Peyer's patch (tissue), 4 donors: Measurements from ENCODE around the gene FCMR. TPM values are rescaled to one million over a fixed set of nuclear protein-coding genes. Genes with fewer than 3 reads are reported as not detected.
A peak's percentile ranks its signal among the peaks of the same experiment; 100 is the strongest.

Experiments used
- DNase-seq, 3 donors: peaks; one replicate each; pipeline ENCODE4 v3.0.0-alpha.2; 2017 to 2019
- H3K27ac ChIP-seq, 4 donors: fragments of 200-600 bp; sonication (generic); one replicate each; pipeline ENCODE4 v1.5.1; 2016 to 2019
- H3K27me3 ChIP-seq, 2 donors: fragments of 200-600 bp; sonication (generic); one replicate each; pipeline ENCODE4 v1.5.1; 2019
- H3K36me3 ChIP-seq, 3 donors: fragments of 200-600 bp; sonication (generic); one replicate each; pipeline ENCODE4 v1.5.1; 2016 to 2019
- H3K4me1 ChIP-seq, 4 donors: fragments of 200-600 bp; sonication (generic); one replicate each; pipeline ENCODE4 v1.5.1; 2016 to 2019
- H3K4me3 ChIP-seq, 4 donors: fragments of 200-600 bp; sonication (generic); 1 replicate in 3 of 4; 2 replicates in 1 of 4; pipeline ENCODE4 v1.5.1; 2016 to 2019; ENCODE audit warnings: mild to moderate bottlenecking in 1 of 4
- H3K9me3 ChIP-seq, 4 donors: fragments of 200-600 bp; sonication (generic); one replicate each; pipeline ENCODE4 v1.5.1; 2016 to 2019; ENCODE audit warnings: mild to moderate bottlenecking in 1 of 4
- CTCF ChIP-seq, 6 experiments: fragments of 450-650 bp in 4 of 6; fragments of 200-600 bp in 2 of 6; sonication (generic) in 1 of 6; IDR thresholded peaks; one replicate each; pipeline ENCODE4 v1.5.1; 2017 to 2019; ENCODE audit warnings: antibody characterized with exemption in 6 of 6, mild to moderate bottlenecking in 3 of 6, moderate library complexity in 1 of 6
- POLR2A ChIP-seq, 2 donors: fragments of 450-650 bp; IDR thresholded peaks; one replicate each; pipeline ENCODE4 v1.5.1; 2017; ENCODE audit warnings: antibody characterized with exemption in 2 of 2, mild to moderate bottlenecking in 2 of 2, moderate library complexity in 2 of 2
- total RNA-seq, 4 donors: library from RNA; depleted of rRNA; stranded (reverse); fragments of >200 nt; gene quantifications; one replicate each; pipeline ENCODE4 v1.1.0, GENCODE V29; 2016

FCMR gene
- total RNA-seq, 4 donors from 2014 or later = 7.4 to 248 (median 8.6) TPM

GRCh38 chr1:206923009-206923960 is 1.5 kb upstream of the FCMR start:
- peak overlapping the region; percentile 75 to 89 (median 88) for H3K27ac ChIP-seq
- peak in 2 of 3 donors; percentile 95 for DNase-seq
- no peak for TF ChIP-seq CTCF (IDR thresholded peaks at IDR 0.05)
- peak in 1 of 2 donors; percentile 22 for TF ChIP-seq POLR2A (IDR thresholded peaks at IDR 0.05)
- no peaks in the 10 kb centered on the region for H3K27me3 ChIP-seq
- no peaks in the 10 kb centered on the region for H3K36me3 ChIP-seq
- no peaks in the 10 kb centered on the region for H3K9me3 ChIP-seq
- H3K4me1 ChIP-seq = peaks cover 0 to 45% (median 25%) of the 10 kb centered on the region in 4 donors
- peak overlapping the region in 2 of 4 donors; percentile 11 to 56 for H3K4me3 ChIP-seq

GRCh38 chr1:206922524-206922923 is 783 bp upstream of the FCMR start:
- Histone ChIP-seq H3K27ac (peak overlapping the region; percentile 75 to 89 (median 88)), H3K36me3 (no peaks in the 10 kb centered on the region), H3K4me3 (peak overlapping the region in 2 of 4 donors; percentile 11 to 56), H3K27me3 (no peaks in the 10 kb centered on the region), H3K4me1 (peaks cover 0 to 38% (median 25%) of the 10 kb centered on the region in 4 donors), H3K9me3 (no peaks in the 10 kb centered on the region)
- no peak for TF ChIP-seq POLR2A (IDR thresholded peaks at IDR 0.05)
- no peak for TF ChIP-seq CTCF (IDR thresholded peaks at IDR 0.05)
- no peak for DNase-seq

- DNase-seq = no peak
- Histone ChIP-seq H3K4me3 (peak overlapping the region in 2 of 4 donors; percentile 48 to 56), H3K36me3 (no peaks in the 10 kb centered on the region), H3K27ac (peak overlapping the region in 1 of 4 donors; percentile 89), H3K9me3 (no peaks in the 10 kb centered on the region), H3K27me3 (no peaks in the 10 kb centered on the region), H3K4me1 (peaks cover 0 to 20% (median 4%) of the 10 kb centered on the region in 4 donors)
- TF ChIP-seq CTCF (IDR thresholded peaks at IDR 0.05) (no peak), POLR2A (IDR thresholded peaks at IDR 0.05) (no peak)
Observed at GRCh38 chr1:206918076-206918475, 3.7 kb downstream of the FCMR start.

- Histone ChIP-seq H3K4me3 (peak overlapping the region in 2 of 4 donors; percentile 16 to 56), H3K27ac (peak overlapping the region in 1 of 4 donors; percentile 89), H3K4me1 (peaks cover 0 to 16% (median 5%) of the 10 kb centered on the region in 4 donors), H3K36me3 (no peaks in the 10 kb centered on the region), H3K27me3 (no peaks in the 10 kb centered on the region), H3K9me3 (no peaks in the 10 kb centered on the region)
- TF ChIP-seq POLR2A (IDR thresholded peaks at IDR 0.05) = no peak
- TF ChIP-seq CTCF (IDR thresholded peaks at IDR 0.05) = no peak
- no peak for DNase-seq
Observed at GRCh38 chr1:206916000-206916709, 5.6 kb downstream of the FCMR start.

- H3K36me3 ChIP-seq = no peaks in the 10 kb centered on the region
- no peak for DNase-seq
- H3K27ac ChIP-seq = peak overlapping the region in 1 of 4 donors; percentile 89
- peaks cover 0 to 16% (median 8%) of the 10 kb centered on the region in 4 donors for H3K4me1 ChIP-seq
- H3K9me3 ChIP-seq = no peaks in the 10 kb centered on the region
- TF ChIP-seq CTCF (IDR thresholded peaks at IDR 0.05) (no peak), POLR2A (IDR thresholded peaks at IDR 0.05) (no peak)
- peak overlapping the region in 1 of 4 donors; percentile 56 for H3K4me3 ChIP-seq
- no peaks in the 10 kb centered on the region for H3K27me3 ChIP-seq
Observed at GRCh38 chr1:206915030-206915735, 6.6 kb downstream of the FCMR start.
